Measurements from ENCODE around the gene CHRM4. TPM values are rescaled to one million over a fixed set of nuclear protein-coding genes. Genes with fewer than 3 reads are reported as not detected.
A peak's percentile ranks its signal among the peaks of the same experiment; 100 is the strongest.

Gene CHRM4
- total and polyA plus RNA-seq, 2 of the 13 experiments (the other 11 are each of a cell fraction or from before 2014, with no cell fraction given) = 0.13 to 0.21 TPM

- TF ChIP-seq ZNF121 (CRISPR knock-in tag; IDR thresholded peaks at IDR 0.05) = no peak
- no peak for TF ChIP-seq RBM39 (IDR thresholded peaks at IDR 0.05; ENCODE audit: low read depth, low read length, poor library complexity, severe bottlenecking)
- TF ChIP-seq GZF1 (CRISPR knock-in tag; IDR thresholded peaks at IDR 0.05) = no peak
- TF ChIP-seq, protein P1, sequence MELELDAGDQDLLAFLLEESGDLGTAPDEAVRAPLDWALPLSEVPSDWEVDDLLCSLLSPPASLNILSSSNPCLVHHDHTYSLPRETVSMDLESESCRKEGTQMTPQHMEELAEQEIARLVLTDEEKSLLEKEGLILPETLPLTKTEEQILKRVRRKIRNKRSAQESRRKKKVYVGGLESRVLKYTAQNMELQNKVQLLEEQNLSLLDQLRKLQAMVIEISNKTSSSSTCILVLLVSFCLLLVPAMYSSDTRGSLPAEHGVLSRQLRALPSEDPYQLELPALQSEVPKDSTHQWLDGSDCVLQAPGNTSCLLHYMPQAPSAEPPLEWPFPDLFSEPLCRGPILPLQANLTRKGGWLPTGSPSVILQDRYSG (CRISPR knock-in tag; IDR thresholded peaks at IDR 0.05) = no peak
- no peak for TF ChIP-seq ZNF543 (CRISPR knock-in tag; IDR thresholded peaks at IDR 0.05)
- no peak for TF ChIP-seq NONO (IDR thresholded peaks at IDR 0.05)
- no peak for TF ChIP-seq NONO (CRISPR knock-in tag; conservative IDR thresholded peaks at IDR 0.05)
- TF ChIP-seq E2F2 (CRISPR knock-in tag; IDR thresholded peaks at IDR 0.05; ENCODE audit: borderline replicate concordance) = no peak
- TF ChIP-seq IKZF1 (IDR thresholded peaks at IDR 0.05) = no peak
- TF ChIP-seq PPARG (CRISPR knock-in tag; conservative IDR thresholded peaks at IDR 0.05) = no peak
- TF ChIP-seq DR1 (CRISPR knock-in tag; IDR thresholded peaks at IDR 0.05) = no peak
- no peak for TF ChIP-seq ZNF256 (CRISPR knock-in tag; conservative IDR thresholded peaks at IDR 0.05)
- TF ChIP-seq TAF15 (IDR thresholded peaks at IDR 0.05; ENCODE audit: low read depth, low read length, poor library complexity, severe bottlenecking) = no peak
- TF ChIP-seq KDM6A (CRISPR knock-in tag; IDR thresholded peaks at IDR 0.05; ENCODE audit: low read depth) = no peak
- no peak for TF ChIP-seq GFI1 (CRISPR knock-in tag; IDR thresholded peaks at IDR 0.05; ENCODE audit: borderline replicate concordance)
- TF ChIP-seq ZHX1 (CRISPR knock-in tag; IDR thresholded peaks at IDR 0.05; ENCODE audit: low read depth) = no peak; the same call in 1 of the 2 replicates
- no peak for TF ChIP-seq SSRP1 (CRISPR knock-in tag; IDR thresholded peaks at IDR 0.05)
- no peak; the same call in 1 of the 2 replicates for TF ChIP-seq ZNF362 (CRISPR knock-in tag; IDR thresholded peaks at IDR 0.05; ENCODE audit: borderline replicate concordance)
- no peak for TF ChIP-seq ZNF484 (CRISPR knock-in tag; IDR thresholded peaks at IDR 0.05; ENCODE audit: borderline replicate concordance, low read depth)
- TF ChIP-seq ZNF558 (CRISPR knock-in tag; IDR thresholded peaks at IDR 0.05; ENCODE audit: borderline replicate concordance) = peak; percentile 74
- 0 out of 2 replicates have a peak, but pooled peaks have one; percentile 47 for TF ChIP-seq MAF1 (CRISPR knock-in tag; IDR thresholded peaks at IDR 0.05; ENCODE audit: borderline replicate concordance)
- TF ChIP-seq FOXJ3 (CRISPR knock-in tag; IDR thresholded peaks at IDR 0.05; ENCODE audit: borderline replicate concordance) = no peak
- no peak for TF ChIP-seq ATM (IDR thresholded peaks at IDR 0.05; ENCODE audit: borderline replicate concordance)
- no peak for TF ChIP-seq CBX2 (IDR thresholded peaks at IDR 0.05; ENCODE audit: low read depth, low read length)
- no peak for TF ChIP-seq CBX2 (CRISPR knock-in tag; IDR thresholded peaks at IDR 0.05; ENCODE audit: low read depth)
These were observed 1.9 kb downstream of the CHRM4 start (continued) for GRCh38 chr11:46389450-46390330.
